ENCODE results near the gene SPRR1A.
"Not testable (repeated sequence)": the region's sequence is repeated elsewhere in the genome, so short reads cannot be mapped to it uniquely, and the experiment has no call there.

SPRR1A gene

GRCh38 chr1:152996633-152997400, 12.9 kb downstream of the SPRR1A start:
- Histone ChIP-seq H3K36me3 (ENCODE audit: control insufficient read depth in 2 of 2, insufficient read depth in 2 of 2, low read length in 2 of 2) (no peaks in the 10 kb centered on the region), H3K9me3 (ENCODE audit: control insufficient read depth in 2 of 2, low read length in 2 of 2) (peaks cover 0 to 4% of the 10 kb centered on the region in 2 donors), H3K4me1 (ENCODE audit: control insufficient read depth, insufficient read depth, low read length) (no peaks in the 10 kb centered on the region), H3K4me3 (ENCODE audit: low read length in 2 of 2) (no peak overlapping the region), H3K27me3 (ENCODE audit: control insufficient read depth in 1 of 2, insufficient read depth in 2 of 2, low read length in 2 of 2) (peaks cover 0 to 2% of the 10 kb centered on the region in 2 donors), H3K27ac (ENCODE audit: low read length) (no peak overlapping the region), H3K9ac (ENCODE audit: low read length in 2 of 2) (no peak overlapping the region)

DNA sequence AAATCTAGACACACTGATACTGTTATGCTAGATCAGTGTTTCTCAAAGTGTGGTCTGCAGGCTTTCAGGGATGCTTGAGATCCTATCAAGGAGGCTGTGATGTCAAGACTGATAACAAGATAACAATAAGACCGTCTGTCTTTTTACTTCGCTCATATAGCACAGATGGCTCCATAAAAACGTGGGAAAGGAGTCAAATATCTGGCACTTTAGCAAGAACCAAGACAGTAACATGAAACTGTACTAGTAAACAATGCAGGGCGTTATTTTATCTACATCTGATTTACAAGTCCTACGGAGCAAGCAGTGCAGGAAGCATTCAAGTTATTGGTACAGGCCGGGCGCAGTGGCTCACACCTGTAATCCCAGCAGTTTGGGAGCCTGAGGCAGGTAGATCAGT, 14.0 kb downstream of the SPRR1A start:
- H3K27me3 ChIP-seq (ENCODE audit: control insufficient read depth in 1 of 2, insufficient read depth in 2 of 2, low read length in 2 of 2): peaks cover 0 to 2% of the 10 kb centered on the region in 2 donors
- H3K36me3 ChIP-seq (ENCODE audit: control insufficient read depth in 2 of 2, insufficient read depth in 2 of 2, low read length in 2 of 2): no peaks in the 10 kb centered on the region
- H3K4me1 ChIP-seq (ENCODE audit: control insufficient read depth, insufficient read depth, low read length): no peaks in the 10 kb centered on the region
- H3K9me3 ChIP-seq (ENCODE audit: control insufficient read depth in 2 of 2, low read length in 2 of 2): peaks cover 0 to 4% of the 10 kb centered on the region in 2 donors
- no peak overlapping the region for H3K9ac ChIP-seq (ENCODE audit: low read length in 2 of 2)
- no peak overlapping the region for H3K27ac ChIP-seq (ENCODE audit: low read length)
- no peak overlapping the region for H3K4me3 ChIP-seq (ENCODE audit: low read length in 2 of 2)

GRCh38 chr1:152998476-152998875, 14.6 kb downstream of the SPRR1A start:
- Histone ChIP-seq H3K9ac (ENCODE audit: low read length in 2 of 2) (no peak overlapping the region), H3K4me1 (ENCODE audit: control insufficient read depth, insufficient read depth, low read length) (no peaks in the 10 kb centered on the region), H3K4me3 (ENCODE audit: low read length in 2 of 2) (no peak overlapping the region), H3K27ac (ENCODE audit: low read length) (no peak overlapping the region), H3K9me3 (ENCODE audit: control insufficient read depth in 2 of 2, low read length in 2 of 2) (peaks cover 0 to 4% of the 10 kb centered on the region in 2 donors), H3K27me3 (ENCODE audit: control insufficient read depth in 1 of 2, insufficient read depth in 2 of 2, low read length in 2 of 2) (peaks cover 0 to 2% of the 10 kb centered on the region in 2 donors), H3K36me3 (ENCODE audit: control insufficient read depth in 2 of 2, insufficient read depth in 2 of 2, low read length in 2 of 2) (no peaks in the 10 kb centered on the region)

GRCh38 chr1:152999818-153000217, 15.9 kb downstream of the SPRR1A start:
- no peak overlapping the region for H3K4me3 ChIP-seq (ENCODE audit: low read length in 2 of 2)
- H3K4me1 ChIP-seq (ENCODE audit: control insufficient read depth, insufficient read depth, low read length): no peaks in the 10 kb centered on the region
- H3K9ac ChIP-seq (ENCODE audit: low read length in 2 of 2): no peak overlapping the region
- peaks cover 0 to 2% of the 10 kb centered on the region in 2 donors for H3K27me3 ChIP-seq (ENCODE audit: control insufficient read depth in 1 of 2, insufficient read depth in 2 of 2, low read length in 2 of 2)
- H3K36me3 ChIP-seq (ENCODE audit: control insufficient read depth in 2 of 2, insufficient read depth in 2 of 2, low read length in 2 of 2): no peaks in the 10 kb centered on the region
- no peak overlapping the region for H3K27ac ChIP-seq (ENCODE audit: low read length)
- peaks cover 0 to 4% of the 10 kb centered on the region in 2 donors for H3K9me3 ChIP-seq (ENCODE audit: control insufficient read depth in 2 of 2, low read length in 2 of 2)

DNA sequence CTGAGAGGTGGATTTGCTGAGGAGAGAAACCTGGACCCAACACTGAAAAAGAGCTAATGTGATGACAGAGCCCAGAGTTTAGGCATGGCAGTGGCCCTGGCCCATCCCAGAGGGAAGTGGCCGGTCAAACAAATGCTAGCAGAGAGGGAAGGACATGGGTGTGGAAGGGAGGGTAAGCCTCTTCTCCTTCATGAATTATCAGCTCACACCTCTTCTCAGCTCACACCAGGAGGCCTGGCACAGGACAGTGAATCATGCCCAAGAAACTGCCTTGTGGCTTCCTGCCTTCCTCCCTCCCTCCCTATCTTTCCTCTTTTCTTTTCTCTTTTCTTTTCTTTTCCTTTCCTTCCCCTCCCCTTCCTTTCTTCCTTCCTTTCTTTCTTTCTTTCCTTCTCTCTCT, 16.4 kb downstream of the SPRR1A start:
- H3K27ac ChIP-seq (ENCODE audit: low read length): no peak overlapping the region

GRCh38 chr1:153001382-153001781, 17.5 kb downstream of the SPRR1A start, which contains the start of gene SPRR3:
SPRR3 (plus strand) TSS chr1:153001749; CDS start chr1:153003021, 1,272 bp downstream.
- Histone ChIP-seq H3K9ac (ENCODE audit: low read length in 2 of 2) (no peak within 1 kb of the TSS), H3K27me3 (ENCODE audit: control insufficient read depth in 1 of 2, insufficient read depth in 2 of 2, low read length in 2 of 2) (peaks cover 0 to 2% of the 10 kb centered on the region in 2 donors), H3K4me1 (ENCODE audit: control insufficient read depth, insufficient read depth, low read length) (no peaks in the 10 kb centered on the region), H3K9me3 (ENCODE audit: control insufficient read depth in 2 of 2, low read length in 2 of 2) (no peaks in the 10 kb centered on the region), H3K36me3 (ENCODE audit: control insufficient read depth in 2 of 2, insufficient read depth in 2 of 2, low read length in 2 of 2) (no peaks in the 10 kb centered on the region), H3K4me3 (ENCODE audit: low read length in 2 of 2) (no peak within 1 kb of the TSS), H3K27ac (ENCODE audit: low read length) (no peak within 1 kb of the TSS)

More for the DNA sequence above, 16.4 kb downstream of the SPRR1A start:
- H3K27me3 ChIP-seq (ENCODE audit: control insufficient read depth in 1 of 2, insufficient read depth in 2 of 2, low read length in 2 of 2): peaks cover 0 to 2% of the 10 kb centered on the region in 2 donors
- H3K4me1 ChIP-seq (ENCODE audit: control insufficient read depth, insufficient read depth, low read length): no peaks in the 10 kb centered on the region
- no peak overlapping the region for H3K4me3 ChIP-seq (ENCODE audit: low read length in 2 of 2)
- H3K9ac ChIP-seq (ENCODE audit: low read length in 2 of 2): no peak overlapping the region
- no peaks in the 10 kb centered on the region for H3K36me3 ChIP-seq (ENCODE audit: control insufficient read depth in 2 of 2, insufficient read depth in 2 of 2, low read length in 2 of 2)
- H3K9me3 ChIP-seq (ENCODE audit: control insufficient read depth in 2 of 2, low read length in 2 of 2): peaks cover 0 to 4% of the 10 kb centered on the region in 2 donors

DNA sequence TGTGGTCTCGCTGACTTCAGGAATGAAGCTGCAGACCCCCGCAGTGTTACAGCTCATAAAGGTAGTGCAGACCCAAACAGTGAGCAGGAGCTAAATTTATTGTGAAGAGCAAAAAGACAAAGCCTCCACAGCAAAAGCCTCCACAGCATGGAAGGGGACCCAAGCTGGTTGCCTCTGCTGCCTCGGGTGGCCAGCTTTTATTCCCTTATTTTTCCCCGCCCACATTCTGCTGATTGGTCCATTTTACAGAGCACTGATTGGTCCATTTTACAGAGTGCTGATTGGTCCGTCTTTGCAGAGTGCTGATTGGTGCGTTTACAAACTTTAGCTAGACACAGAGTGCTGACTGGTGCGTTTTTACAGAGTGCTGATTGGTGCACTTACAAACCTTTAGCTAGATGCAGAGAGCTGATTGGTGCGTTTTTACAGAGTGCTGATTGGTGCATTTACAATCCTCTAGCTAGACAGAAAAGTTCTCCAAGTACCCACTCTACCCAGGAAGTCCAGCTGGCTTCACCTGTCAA, 27.4 kb downstream of the SPRR1A start:
- H3K36me3 ChIP-seq (ENCODE audit: control insufficient read depth in 2 of 2, insufficient read depth in 2 of 2, low read length in 2 of 2); H3K27ac ChIP-seq (ENCODE audit: low read length); H3K27me3 ChIP-seq (ENCODE audit: control insufficient read depth in 1 of 2, insufficient read depth in 2 of 2, low read length in 2 of 2); H3K4me1 ChIP-seq (ENCODE audit: control insufficient read depth, insufficient read depth, low read length); H3K9ac ChIP-seq (ENCODE audit: low read length in 2 of 2); H3K4me3 ChIP-seq (ENCODE audit: low read length in 2 of 2); H3K9me3 ChIP-seq (ENCODE audit: control insufficient read depth in 2 of 2, low read length in 2 of 2): not testable (repeated sequence)

DNA sequence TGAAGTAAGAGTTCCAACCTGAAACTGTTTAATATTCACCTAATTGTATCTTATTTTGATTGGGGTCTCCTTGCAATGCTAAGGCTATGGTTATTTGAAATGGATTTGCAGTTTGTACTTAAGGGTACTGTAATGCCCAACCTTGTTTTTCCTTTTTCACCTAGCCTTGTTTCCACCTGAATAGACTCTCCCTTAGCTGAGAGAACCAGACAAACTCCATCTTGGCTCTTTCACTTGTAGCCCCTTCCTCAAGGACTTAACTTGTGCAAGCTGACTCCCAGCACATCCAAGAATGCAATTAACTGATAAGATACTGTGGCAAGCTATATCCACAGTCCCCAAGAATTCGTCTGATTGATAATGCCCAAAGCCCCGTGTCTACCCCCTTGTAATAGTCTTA, 37.9 kb downstream of the SPRR1A start:
- H3K9ac ChIP-seq (ENCODE audit: low read length in 2 of 2); H3K9me3 ChIP-seq (ENCODE audit: control insufficient read depth in 2 of 2, low read length in 2 of 2); H3K36me3 ChIP-seq (ENCODE audit: control insufficient read depth in 2 of 2, insufficient read depth in 2 of 2, low read length in 2 of 2); H3K4me1 ChIP-seq (ENCODE audit: control insufficient read depth, insufficient read depth, low read length); H3K27ac ChIP-seq (ENCODE audit: low read length); H3K27me3 ChIP-seq (ENCODE audit: control insufficient read depth in 1 of 2, insufficient read depth in 2 of 2, low read length in 2 of 2); H3K4me3 ChIP-seq (ENCODE audit: low read length in 2 of 2): not testable (repeated sequence)

DNA sequence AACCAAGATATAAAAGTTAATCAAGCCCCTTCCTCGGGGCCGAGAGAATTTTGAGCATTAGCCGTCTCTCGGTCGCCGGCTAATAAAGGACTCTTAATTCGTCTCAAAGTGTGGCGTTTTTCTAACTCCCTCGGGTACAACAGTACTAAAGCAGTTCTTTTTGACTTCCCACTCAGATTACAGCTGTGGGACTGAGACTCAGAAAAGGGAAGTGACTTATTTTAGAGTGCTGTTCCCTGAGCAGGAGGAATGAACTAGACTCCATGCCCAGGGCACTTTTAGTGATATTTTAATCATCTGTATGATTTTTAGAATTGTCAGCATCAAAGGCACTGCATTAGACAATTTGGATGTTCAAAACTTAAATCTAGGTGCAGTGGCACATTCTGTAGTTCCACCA, 38.5 kb downstream of the SPRR1A start:
- H3K27me3 ChIP-seq (ENCODE audit: control insufficient read depth in 1 of 2, insufficient read depth in 2 of 2, low read length in 2 of 2); H3K27ac ChIP-seq (ENCODE audit: low read length); H3K36me3 ChIP-seq (ENCODE audit: control insufficient read depth in 2 of 2, insufficient read depth in 2 of 2, low read length in 2 of 2); H3K4me1 ChIP-seq (ENCODE audit: control insufficient read depth, insufficient read depth, low read length); H3K9me3 ChIP-seq (ENCODE audit: control insufficient read depth in 2 of 2, low read length in 2 of 2); H3K9ac ChIP-seq (ENCODE audit: low read length in 2 of 2); H3K4me3 ChIP-seq (ENCODE audit: low read length in 2 of 2): not testable (repeated sequence)

DNA sequence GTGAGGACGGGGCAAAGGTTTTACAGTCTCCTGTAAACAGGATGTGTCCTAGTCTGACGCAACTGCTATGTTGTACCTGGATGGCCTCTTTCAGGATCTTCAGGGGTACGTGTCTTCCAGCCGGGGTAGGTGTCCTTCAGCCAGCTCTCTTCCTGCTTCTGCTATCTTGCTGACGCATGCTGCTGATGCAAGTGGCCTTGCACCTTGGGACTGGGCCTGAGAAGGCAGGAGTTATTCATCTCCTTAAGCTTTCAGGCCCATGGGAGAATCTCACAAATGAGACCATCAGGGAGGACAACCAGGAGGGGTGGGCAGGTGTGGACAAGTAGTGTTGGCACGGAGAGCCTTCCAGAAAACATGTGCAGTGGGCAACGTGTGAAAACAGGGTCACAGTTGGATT, 39.2 kb downstream of the SPRR1A start:
- no peaks in the 10 kb centered on the region for H3K4me1 ChIP-seq (ENCODE audit: control insufficient read depth, insufficient read depth, low read length)
- no peak overlapping the region for H3K9ac ChIP-seq (ENCODE audit: low read length in 2 of 2)
- H3K27ac ChIP-seq (ENCODE audit: low read length): no peak overlapping the region
- H3K9me3 ChIP-seq (ENCODE audit: control insufficient read depth in 2 of 2, low read length in 2 of 2): no peaks in the 10 kb centered on the region
- no peaks in the 10 kb centered on the region for H3K27me3 ChIP-seq (ENCODE audit: control insufficient read depth in 1 of 2, insufficient read depth in 2 of 2, low read length in 2 of 2)
- H3K4me3 ChIP-seq (ENCODE audit: low read length in 2 of 2): no peak overlapping the region
- H3K36me3 ChIP-seq (ENCODE audit: control insufficient read depth in 2 of 2, insufficient read depth in 2 of 2, low read length in 2 of 2): no peaks in the 10 kb centered on the region

DNA sequence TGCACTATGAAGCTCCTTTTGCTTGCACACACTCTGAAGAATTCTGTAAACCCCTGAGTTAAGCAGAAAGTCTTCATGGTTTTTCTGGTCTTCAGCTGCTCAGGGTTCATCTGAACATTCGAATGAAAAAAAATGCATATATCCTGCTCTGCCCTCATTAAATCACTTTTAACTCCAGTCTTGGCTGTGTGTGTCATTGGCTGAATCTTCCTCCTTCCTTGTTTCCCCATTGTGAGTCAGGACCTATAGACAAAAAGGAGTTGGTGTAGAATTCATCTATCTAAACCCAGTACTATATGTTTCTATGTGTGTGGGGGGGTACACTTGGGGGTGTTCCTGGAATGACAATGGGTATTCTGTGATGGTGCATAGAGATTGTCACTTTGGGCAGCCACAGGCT, 40.5 kb downstream of the SPRR1A start:
- no peak overlapping the region for H3K27ac ChIP-seq (ENCODE audit: low read length)
- no peaks in the 10 kb centered on the region for H3K36me3 ChIP-seq (ENCODE audit: control insufficient read depth in 2 of 2, insufficient read depth in 2 of 2, low read length in 2 of 2)
- no peaks in the 10 kb centered on the region for H3K9me3 ChIP-seq (ENCODE audit: control insufficient read depth in 2 of 2, low read length in 2 of 2)
- no peak overlapping the region for H3K4me3 ChIP-seq (ENCODE audit: low read length in 2 of 2)
- H3K9ac ChIP-seq (ENCODE audit: low read length in 2 of 2): no peak overlapping the region
- H3K4me1 ChIP-seq (ENCODE audit: control insufficient read depth, insufficient read depth, low read length): no peaks in the 10 kb centered on the region
- H3K27me3 ChIP-seq (ENCODE audit: control insufficient read depth in 1 of 2, insufficient read depth in 2 of 2, low read length in 2 of 2): no peaks in the 10 kb centered on the region

Data from stomach smooth muscle (tissue), 2 donors.